Astrocyte (in vitro differentiated cells and primary cell): ENCODE results near the gene SNCB. TPM values are rescaled to one million over a fixed set of nuclear protein-coding genes. Genes with fewer than 3 reads are reported as not detected.

ENCODE experiments used
- DNase-seq: peaks from one replicate; pipeline ENCODE4 v3.0.0-alpha.2; 2010; ENCODE audit warnings: low read depth
- FAIRE-seq: peaks from 2 replicates; lab custom pipeline; 2011; peaks lifted over from hg19 to GRCh38; lab: Jason Lieb, UNC
- H2AFZ ChIP-seq: 2 replicates; pipeline ENCODE4 v1.6.0; 2012; ENCODE audit warnings: low read depth, low read length, inconsistent platforms
- H3K27ac ChIP-seq: 2 replicates; pipeline ENCODE4 v1.5.1; 2011; ENCODE audit warnings: low read depth, low read length, inconsistent platforms
- H3K27me3 ChIP-seq: 2 replicates; pipeline ENCODE4 v1.6.0; 2011; ENCODE audit warnings: low read length, inconsistent platforms; ENCODE audit not compliant: insufficient read depth
- H3K36me3 ChIP-seq: 2 replicates; pipeline ENCODE4 v1.5.1; 2011; ENCODE audit warnings: low read length, inconsistent platforms; ENCODE audit not compliant: insufficient read depth
- H3K4me1 ChIP-seq: 2 replicates; pipeline ENCODE4 v1.5.1; 2011; ENCODE audit warnings: low read length, inconsistent platforms; ENCODE audit not compliant: insufficient read depth
- H3K4me2 ChIP-seq: 2 replicates; pipeline ENCODE4 v1.6.0; 2012; ENCODE audit warnings: low read length, inconsistent platforms
- H3K4me3 ChIP-seq: 2 replicates; pipeline ENCODE4 v1.5.1; 2011; ENCODE audit warnings: low read depth, mild to moderate bottlenecking, low read length, inconsistent platforms; ENCODE audit not compliant: insufficient read depth
- H3K79me2 ChIP-seq: 2 replicates; pipeline ENCODE4 v1.6.0; 2012; ENCODE audit warnings: mild to moderate bottlenecking, low read length, inconsistent platforms; ENCODE audit not compliant: insufficient read depth
- H3K9ac ChIP-seq: 2 replicates; pipeline ENCODE4 v1.6.0; 2012; ENCODE audit warnings: mild to moderate bottlenecking, low read length, inconsistent platforms
- H3K9me3 ChIP-seq: 2 replicates; pipeline ENCODE4 v1.5.1; 2012; ENCODE audit warnings: low read depth, mild to moderate bottlenecking, low read length, inconsistent platforms; ENCODE audit not compliant: insufficient read depth
- H4K20me1 ChIP-seq: 2 replicates; pipeline ENCODE4 v1.6.0; 2012; ENCODE audit warnings: low read length, inconsistent platforms; ENCODE audit not compliant: insufficient read depth
- H3K27ac Mint-ChIP-seq: one replicate; pipeline ENCODE4 v1.8.0; 2021; ENCODE audit warnings: mild to moderate bottlenecking, mixed read lengths; ENCODE audit not compliant: unreplicated experiment
- H3K27me3 Mint-ChIP-seq: one replicate; pipeline ENCODE4 v1.8.0; 2021; ENCODE audit warnings: low read depth, mixed read lengths; ENCODE audit not compliant: unreplicated experiment
- H3K36me3 Mint-ChIP-seq: one replicate; pipeline ENCODE4 v1.8.0; 2021; ENCODE audit warnings: low read depth, mixed read lengths; ENCODE audit not compliant: unreplicated experiment
- H3K4me1 Mint-ChIP-seq: one replicate; pipeline ENCODE4 v1.8.0; 2021; ENCODE audit warnings: low read depth, mixed read lengths; ENCODE audit not compliant: unreplicated experiment
- H3K4me3 Mint-ChIP-seq: one replicate; pipeline ENCODE4 v1.8.0; 2021; ENCODE audit warnings: mild to moderate bottlenecking, moderate library complexity, mixed read lengths; ENCODE audit not compliant: unreplicated experiment
- H3K9me3 Mint-ChIP-seq: one replicate; pipeline ENCODE4 v1.8.0; 2021; ENCODE audit warnings: mild to moderate bottlenecking, mixed read lengths; ENCODE audit not compliant: unreplicated experiment
- CTCF ChIP-seq: IDR thresholded peaks from 2 replicates; pipeline ENCODE4 v1.5.1; 2011; ENCODE audit warnings: low read depth, mild to moderate bottlenecking, inconsistent platforms, low read length, moderate library complexity; ENCODE audit not compliant: insufficient read depth
- EZH2 ChIP-seq: IDR thresholded peaks from 2 replicates; pipeline ENCODE4 v1.6.1; 2012; ENCODE audit warnings: mild to moderate bottlenecking, low read length, inconsistent platforms; ENCODE audit not compliant: insufficient read depth
- total RNA-seq: library from RNA; stranded (reverse); gene quantifications from 2 replicates; pipeline ENCODE4 v1.2.1, GENCODE V29; 2021

Gene SNCB
- total RNA-seq, 1 donor from 2014 or later = 3.4 TPM

DNA sequence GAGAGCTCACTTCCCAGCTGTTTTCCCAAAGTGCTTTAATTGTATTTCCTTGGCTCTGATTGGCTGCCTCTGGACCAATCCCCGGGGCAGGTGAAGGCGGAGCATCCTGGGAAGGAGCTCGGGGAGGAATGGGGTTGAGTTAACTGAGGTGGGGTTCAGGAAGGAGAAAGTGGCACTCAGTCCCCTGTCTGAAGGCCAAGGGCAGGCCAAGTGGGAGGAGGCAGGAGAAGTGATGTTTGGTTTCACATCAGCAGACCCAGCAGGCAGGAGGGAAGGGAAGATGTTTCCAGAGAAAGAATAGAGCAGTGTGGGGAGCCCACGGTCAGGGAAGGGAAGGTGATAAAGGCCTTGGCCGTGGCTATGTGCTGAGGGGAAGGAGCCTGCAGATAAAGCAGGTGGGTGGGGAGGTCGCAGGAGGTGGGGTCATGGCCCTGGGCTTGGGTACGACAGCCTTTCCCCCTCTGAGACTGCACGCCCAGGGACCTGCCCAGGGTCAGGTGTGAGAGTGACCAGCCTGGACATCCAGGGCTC, 20.1 kb upstream of the SNCB start:
- FAIRE-seq (no peak), DNase-seq (no peak)
- no peaks in the 10 kb centered on the region for H3K36me3 ChIP-seq
- H3K4me3 Mint-ChIP-seq = no peak overlapping the region
- H3K4me3 ChIP-seq = no peak overlapping the region
- peaks cover 23% of the 10 kb centered on the region for H3K4me1 Mint-ChIP-seq
- peaks cover 29% of the 10 kb centered on the region for H3K4me1 ChIP-seq
- no peak for TF ChIP-seq CTCF
- TF ChIP-seq EZH2 = no peak
- no peak overlapping the region for H3K27ac Mint-ChIP-seq
- no peak overlapping the region for H3K27ac ChIP-seq
- no peak overlapping the region for H2AFZ ChIP-seq
- peaks cover 2% of the 10 kb centered on the region for H3K27me3 Mint-ChIP-seq
- peaks cover 64% of the 10 kb centered on the region for H4K20me1 ChIP-seq
- no peaks in the 10 kb centered on the region for H3K9me3 Mint-ChIP-seq
- H3K9me3 ChIP-seq = no peaks in the 10 kb centered on the region
- H3K4me2 ChIP-seq = no peak overlapping the region
- peaks cover 5% of the 10 kb centered on the region for H3K36me3 Mint-ChIP-seq
- H3K79me2 ChIP-seq = peaks cover 38% of the 10 kb centered on the region
- no peak overlapping the region for H3K9ac ChIP-seq
- no peaks in the 10 kb centered on the region for H3K27me3 ChIP-seq

GRCh38 chr5:176648474-176649194, 18.3 kb upstream of the SNCB start:
- Mint-ChIP-seq H3K27ac (no peak overlapping the region), H3K9me3 (no peaks in the 10 kb centered on the region), H3K4me3 (peak overlapping the region; percentile 88), H3K27me3 (peaks cover 5% of the 10 kb centered on the region), H3K36me3 (peaks cover 5% of the 10 kb centered on the region), H3K4me1 (peaks cover 21% of the 10 kb centered on the region)
- no peak for DNase-seq
- Histone ChIP-seq H3K9me3 (no peaks in the 10 kb centered on the region), H3K27ac (no peak overlapping the region), H2AFZ (no peak overlapping the region), H3K4me1 (peaks cover 28% of the 10 kb centered on the region), H3K27me3 (no peaks in the 10 kb centered on the region), H4K20me1 (peaks cover 53% of the 10 kb centered on the region), H3K4me2 (peak overlapping the region; percentile 98), H3K9ac (peak overlapping the region; percentile 92), H3K79me2 (peaks cover 38% of the 10 kb centered on the region), H3K36me3 (no peaks in the 10 kb centered on the region), H3K4me3 (peak overlapping the region; percentile 71)
- no peak for TF ChIP-seq CTCF
- no peak for TF ChIP-seq EZH2
- no peak for FAIRE-seq
